Measurements from ENCODE around the gene SKP1.
A peak's percentile ranks its signal among the peaks of the same experiment; 100 is the strongest.

SKP1 gene

GRCh38 chr5:134143944-134144941 is 32.5 kb downstream of the SKP1 start:
- DNase-seq (ENCODE audit: extremely low read depth in 1 of 2, low read depth in 1 of 2), result no peak

- DNase-seq (ENCODE audit: extremely low read depth in 1 of 2, low read depth in 1 of 2), result no peak
Observed at GRCh38 chr5:134143431-134143830, 33.3 kb downstream of the SKP1 start.

DNA sequence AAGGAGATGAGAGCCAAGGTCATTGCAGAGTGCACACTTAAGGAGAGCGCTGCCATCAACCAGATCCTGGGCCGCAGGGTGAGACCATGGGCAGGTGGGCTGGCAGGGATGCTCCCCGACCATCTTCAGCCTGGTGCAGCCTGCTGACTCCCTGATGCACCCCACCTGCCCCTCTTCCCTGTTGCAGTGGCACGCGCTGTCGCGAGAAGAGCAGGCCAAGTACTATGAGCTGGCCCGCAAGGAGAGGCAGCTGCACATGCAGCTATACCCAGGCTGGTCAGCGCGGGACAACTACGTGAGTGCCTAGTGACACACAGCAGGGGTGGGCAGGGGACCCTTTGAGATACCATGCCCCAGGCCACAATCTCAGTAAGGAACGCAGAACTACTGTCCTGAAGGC is 33.9 kb downstream of the SKP1 start:
- no peak for DNase-seq (ENCODE audit: extremely low read depth in 1 of 2, low read depth in 1 of 2)

DNA sequence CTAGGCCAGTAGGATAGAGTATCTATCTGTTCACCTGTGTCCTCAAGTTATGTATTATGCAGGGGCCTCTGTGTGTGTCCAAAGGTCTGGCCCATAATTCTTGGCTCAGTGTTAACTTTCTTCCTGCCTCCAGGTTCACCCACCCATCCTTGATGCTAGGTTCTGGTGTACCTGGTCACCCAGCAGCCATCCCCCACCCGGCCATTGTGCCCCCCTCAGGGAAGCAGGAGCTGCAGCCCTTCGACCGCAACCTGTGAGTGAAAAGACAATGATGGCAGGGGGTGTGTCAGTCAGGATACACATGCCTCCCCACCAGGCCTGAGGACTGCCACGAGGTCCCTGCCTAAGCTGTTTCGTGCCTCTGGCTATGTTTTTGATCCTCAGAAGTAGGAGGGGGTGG is 34.7 kb downstream of the SKP1 start:
- DNase-seq (ENCODE audit: extremely low read depth in 1 of 2, low read depth in 1 of 2), result no peak

DNA sequence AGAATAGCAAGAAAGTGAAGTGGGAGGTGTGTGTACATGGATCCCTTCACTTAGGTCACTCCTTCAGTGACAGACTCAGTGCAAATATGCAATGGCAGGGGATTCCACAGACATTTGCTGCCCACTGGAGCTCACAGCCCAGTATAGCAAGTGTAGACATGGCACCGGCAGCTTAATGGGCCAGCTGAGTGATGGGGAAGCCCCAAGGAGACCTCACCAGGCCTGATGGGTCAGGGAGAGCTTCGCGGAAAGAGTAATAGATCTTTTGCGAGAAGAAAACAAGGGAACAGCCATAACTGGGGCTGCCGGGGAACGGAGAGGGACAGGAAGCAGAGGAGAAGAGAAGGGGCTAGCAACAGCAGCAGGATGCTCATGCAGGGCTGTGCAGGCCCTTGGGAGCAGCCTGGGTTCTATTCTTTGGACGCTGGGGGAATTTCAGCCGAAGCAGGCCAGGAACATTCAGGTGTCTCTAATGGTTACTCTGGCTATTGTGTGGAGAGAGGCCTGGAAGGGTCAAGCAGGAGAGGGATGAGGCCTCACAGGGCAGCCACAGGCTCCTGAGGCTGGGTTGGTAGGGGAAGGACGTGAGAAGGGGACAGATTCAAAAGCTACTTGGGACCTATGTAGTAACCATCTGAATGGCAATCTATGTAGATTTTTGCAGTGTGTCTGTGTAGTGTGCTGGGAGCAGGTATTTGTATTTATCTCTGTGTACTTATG is 35.3 kb downstream of the SKP1 start:
- DNase-seq (ENCODE audit: extremely low read depth in 1 of 2, low read depth in 1 of 2), result no peak

DNA sequence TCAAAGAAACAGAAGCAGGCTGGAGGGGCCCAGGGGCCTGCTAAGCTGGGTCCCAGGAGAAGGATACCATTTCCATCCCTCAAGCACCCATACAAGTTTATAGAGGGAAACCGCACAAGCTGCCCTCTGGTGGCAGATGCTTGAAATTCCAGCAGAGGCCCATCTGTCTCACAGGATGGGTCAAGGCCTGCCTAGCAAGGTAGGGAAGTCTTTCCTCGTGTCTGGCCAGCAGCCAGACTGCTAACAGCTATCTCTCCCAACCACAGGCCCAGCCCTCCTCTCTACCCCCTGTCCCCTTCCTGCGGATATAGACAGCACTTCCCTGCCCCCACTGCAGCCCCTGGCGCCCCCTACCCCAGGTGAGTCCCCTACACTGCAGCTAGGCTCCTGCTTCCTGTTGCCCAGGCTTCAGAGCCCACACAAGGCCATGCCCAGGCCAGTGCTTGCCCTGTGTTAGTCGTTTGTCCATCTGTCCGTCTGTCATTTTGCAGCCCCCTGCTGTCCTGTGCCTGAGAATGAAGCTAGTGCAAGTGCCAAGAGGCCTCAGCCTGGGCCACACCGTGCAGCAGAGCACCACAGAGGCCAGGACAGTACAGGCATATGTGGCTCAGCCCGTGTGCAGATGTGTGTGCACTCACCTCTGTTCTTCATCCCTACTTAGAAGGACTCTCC is 36.1 kb downstream of the SKP1 start:
- no peak for DNase-seq (ENCODE audit: extremely low read depth in 1 of 2, low read depth in 1 of 2)

DNA sequence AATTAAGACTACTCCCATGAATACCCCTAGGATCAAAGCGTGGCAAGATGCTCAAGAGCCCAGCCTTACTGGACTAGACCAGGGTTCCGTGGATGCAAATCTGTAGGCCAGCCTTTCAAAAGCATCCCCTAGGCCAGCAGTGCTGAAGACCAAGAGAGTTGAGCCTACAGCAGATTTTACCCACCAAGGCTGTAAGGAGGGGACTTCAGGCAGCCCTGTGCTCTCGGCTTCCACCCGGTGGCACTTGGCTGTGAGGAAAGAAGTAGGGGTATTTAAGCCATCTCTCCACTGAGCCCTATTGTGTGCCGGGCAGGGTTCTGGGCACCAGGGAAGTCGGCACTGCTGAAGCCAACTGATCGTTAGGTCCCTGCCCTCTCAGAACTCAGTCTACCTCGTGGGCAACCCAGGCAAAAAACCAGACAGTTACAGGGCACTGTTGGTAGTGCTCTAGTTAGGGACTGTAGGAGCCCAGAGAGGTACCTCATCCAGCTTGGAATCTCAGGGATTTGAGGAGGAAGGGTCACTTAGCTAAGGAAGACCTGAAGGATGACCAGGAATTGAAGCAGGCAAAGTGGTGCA is 36.8 kb downstream of the SKP1 start:
- no peak for DNase-seq (ENCODE audit: extremely low read depth in 1 of 2, low read depth in 1 of 2)

DNA sequence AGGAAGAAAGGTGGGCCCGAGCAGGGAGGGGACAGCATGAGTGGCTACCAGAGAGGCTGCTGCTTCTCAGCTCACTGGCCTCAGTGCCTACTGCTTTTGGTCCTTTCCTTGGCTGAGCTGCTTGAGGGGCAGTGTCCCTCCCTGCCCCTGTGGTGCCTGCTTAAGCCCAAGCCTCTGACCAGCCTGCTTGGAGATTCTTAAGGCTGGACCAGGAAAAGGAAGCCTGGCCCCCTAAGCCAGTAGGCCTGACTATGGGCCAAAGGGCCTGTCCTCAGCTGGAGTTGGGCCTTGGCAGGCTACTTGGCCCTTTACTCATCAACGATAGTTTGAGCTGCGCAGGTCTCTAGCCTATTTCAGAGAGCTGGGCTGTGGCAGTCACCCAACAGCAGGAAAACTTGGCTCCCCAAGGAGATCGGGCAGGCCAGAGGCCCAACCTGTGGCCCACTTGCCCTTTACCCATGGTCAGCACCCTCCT is 37.3 kb downstream of the SKP1 start:
- DNase-seq (ENCODE audit: extremely low read depth in 1 of 2, low read depth in 1 of 2), result no peak

GRCh38 chr5:134138416-134139376 is 38.1 kb downstream of the SKP1 start:
- no peak for DNase-seq (ENCODE audit: extremely low read depth in 1 of 2, low read depth in 1 of 2)

DNA sequence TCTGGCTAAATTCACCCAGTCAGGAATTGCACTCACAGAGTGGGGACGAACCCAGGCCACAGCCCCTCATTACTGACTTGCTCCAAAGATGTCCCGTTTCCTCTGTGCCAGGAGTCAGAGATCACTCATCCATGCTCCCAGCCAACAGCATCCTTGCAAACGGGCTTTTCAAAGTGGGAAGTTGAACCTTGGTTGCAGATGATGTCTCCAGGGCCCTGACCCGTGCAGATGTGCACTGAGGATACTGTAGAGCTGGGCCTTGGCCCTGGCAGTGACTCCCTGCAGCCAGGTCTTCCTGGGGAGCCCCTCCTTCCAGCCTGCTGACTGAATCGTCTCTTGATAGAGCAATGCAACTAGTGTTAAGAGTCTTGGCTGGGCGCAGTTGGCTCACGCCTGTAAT is 40.0 kb downstream of the SKP1 start:
- no peak for DNase-seq (ENCODE audit: extremely low read depth in 1 of 2, low read depth in 1 of 2)

GRCh38 chr5:134136221-134136631 is 40.5 kb downstream of the SKP1 start:
- DNase-seq (ENCODE audit: extremely low read depth in 1 of 2, low read depth in 1 of 2), result no peak

DNA sequence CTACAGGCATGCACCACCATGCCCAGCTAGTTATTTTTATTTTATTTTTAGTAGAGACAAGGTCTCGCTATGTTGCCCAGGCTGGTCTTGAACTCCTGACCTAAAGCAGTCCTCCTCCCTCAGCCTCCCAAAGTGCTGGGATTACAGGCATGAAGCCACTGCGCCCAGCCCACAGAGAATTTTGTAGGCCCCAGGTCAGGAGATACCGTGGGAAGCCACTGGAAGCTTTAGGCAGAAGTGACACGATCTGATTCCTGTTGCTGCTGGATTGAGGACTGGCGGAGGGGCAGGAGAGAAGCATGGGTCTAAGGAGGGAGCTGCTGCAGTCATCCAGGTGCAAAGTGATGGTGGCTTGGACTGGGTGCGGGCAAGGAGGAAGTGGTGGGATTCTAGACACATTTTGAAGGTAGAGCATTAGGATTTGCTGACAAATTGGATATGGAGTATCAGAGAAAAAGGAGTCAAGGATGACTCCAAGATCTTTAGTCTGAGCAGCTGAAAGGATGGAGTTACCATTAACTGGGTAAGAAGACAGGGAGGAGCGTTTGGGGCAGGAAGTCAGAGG is 41.6 kb downstream of the SKP1 start:
- DNase-seq (ENCODE audit: extremely low read depth in 1 of 2, low read depth in 1 of 2), result no peak

DNA sequence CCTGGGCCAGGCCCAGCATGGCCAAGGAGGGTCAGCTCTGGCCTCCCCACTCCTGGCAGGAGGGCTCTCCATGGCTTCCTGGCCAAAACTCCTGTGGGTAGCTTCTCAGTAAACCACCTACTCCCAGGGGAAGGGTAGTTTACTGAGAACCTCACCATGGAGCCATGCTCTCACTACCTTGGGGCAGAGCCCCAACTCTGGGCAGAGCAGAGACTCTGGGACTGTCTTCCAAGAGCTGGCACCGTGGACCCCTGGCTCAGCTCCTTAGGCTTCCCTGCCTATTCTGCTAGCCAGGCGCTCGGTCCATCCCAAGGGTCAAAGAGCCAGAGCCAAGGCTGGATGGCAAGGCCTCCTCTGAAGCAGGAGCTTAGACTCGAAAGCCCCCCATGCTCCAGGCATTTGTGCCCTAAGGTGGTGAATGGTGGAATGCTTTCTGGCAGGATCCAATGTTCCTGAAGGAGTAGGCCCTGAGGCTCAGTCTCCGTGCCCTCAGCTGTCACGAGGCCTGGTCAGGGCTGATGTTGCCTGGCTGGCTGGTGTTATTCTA is 42.7 kb downstream of the SKP1 start:
- DNase-seq (ENCODE audit: extremely low read depth in 1 of 2, low read depth in 1 of 2), result no peak

DNA sequence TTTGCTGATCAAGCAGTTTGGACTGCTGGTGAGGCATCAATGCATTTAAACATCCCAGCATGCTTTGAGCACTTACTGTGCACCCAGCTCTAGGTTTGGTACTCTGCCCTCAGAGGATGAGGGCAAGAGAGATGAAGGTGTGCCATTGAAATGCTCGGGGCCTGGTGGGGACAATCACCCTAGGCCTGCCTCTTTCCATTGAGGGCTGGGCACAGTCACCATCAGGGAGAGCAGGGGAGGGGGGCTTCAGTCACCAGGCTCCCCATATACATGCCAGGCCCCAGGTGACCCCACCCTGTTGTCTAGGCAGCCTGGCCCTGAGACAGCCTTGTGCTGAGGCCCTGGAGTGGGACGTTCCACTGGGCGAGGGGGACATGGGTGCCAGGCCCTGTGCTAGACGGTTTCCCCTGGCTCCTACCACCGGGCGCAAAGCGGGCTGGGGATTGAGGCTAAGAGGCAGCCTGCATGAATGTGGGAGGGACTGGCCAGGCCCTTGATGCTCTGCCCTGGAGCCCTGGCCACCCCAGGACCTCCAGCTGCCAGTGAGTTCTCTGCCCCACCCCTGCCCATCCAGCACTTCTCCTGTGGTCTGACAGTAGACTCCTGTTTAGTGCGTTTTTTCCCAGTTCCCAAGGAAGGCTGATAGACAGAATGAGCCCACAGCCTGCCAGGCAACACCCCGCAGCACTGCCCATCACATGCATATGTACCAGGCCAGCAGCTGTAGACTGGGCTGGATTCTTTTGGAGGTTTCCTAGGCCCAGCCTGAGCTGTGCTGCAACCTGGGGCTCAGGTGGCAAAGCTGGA is 43.4 kb downstream of the SKP1 start:
- no peak for DNase-seq (ENCODE audit: extremely low read depth in 1 of 2, low read depth in 1 of 2)

DNA sequence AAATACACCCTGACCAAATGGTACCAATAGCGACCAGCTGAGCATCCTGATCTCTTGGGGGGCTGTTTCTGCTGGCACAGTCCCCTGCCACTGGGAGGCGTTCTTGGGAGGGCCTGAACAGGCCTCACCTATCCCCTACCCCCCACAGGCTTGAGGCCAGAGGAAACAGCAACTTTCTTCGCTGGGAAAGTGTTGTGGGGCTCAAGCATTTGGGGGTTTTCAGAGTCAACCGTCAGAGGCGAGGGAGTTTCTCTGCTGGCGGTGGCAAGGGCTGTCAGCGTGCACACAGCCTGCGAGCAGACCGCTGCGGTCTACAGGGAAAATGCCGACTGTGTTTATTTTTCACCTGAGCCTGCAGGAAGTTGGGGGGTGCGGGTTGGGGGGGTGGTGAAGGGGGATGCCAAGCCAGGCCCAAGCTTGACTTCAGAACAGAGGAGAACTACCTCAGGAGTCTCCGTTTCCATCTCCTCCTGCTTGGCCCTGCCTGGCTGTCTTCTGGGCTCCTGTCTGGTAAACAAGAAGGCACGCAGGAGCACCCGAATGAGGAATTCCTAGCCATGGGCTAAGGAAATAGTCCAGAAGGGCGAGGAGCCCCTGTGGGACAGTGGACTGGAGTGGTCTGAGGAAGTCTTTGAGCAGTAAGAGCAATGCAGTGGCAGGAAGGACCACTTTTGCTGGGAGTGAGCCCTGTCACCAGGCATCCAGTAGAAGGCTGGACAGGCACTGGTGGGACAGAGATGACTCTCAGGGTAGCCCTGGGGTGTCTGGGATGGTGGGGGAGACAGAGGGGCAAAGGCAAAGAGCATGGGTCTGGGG is 44.2 kb downstream of the SKP1 start:
- DNase-seq (ENCODE audit: extremely low read depth in 1 of 2, low read depth in 1 of 2), result peak; percentile 62 to 75

DNA sequence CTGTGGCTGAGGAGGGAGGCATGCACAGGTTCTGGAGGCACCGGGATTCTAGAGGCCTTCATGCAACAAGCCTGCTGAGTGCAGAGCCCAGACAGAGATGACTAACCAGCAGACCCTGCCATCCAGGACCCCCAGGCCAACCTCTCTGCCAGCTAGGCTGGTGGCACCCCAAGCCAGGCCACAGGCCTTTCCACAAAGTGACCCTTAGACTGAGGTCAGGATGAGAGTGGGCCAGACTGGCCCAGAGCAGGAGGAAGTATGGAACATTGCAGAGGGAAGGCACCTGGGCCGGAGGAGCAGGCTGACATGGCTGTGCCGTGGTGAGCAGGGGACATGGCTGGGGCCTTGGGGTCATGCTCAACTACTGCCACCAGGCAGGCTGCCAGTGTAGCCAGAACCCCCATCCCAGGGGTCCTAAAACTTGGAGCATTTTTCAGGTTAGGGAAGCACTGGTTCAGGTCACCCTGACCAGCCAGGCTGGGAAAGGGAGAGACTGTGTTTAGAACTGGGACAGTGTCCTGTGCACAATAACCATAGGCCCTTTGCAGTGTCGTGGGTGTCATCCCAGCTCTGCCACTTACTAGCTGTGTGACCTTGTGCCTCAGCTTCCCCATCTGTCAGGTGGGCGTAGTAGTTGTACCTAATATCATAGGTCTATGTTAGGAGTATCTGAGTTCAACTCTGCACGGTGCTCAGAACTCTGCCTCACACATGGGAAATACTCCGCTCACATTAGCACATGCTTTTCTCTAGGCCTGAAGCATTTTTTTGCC is 45.0 kb downstream of the SKP1 start:
- DNase-seq (ENCODE audit: extremely low read depth in 1 of 2, low read depth in 1 of 2), result no peak

GRCh38 chr5:134131165-134131564 is 45.6 kb downstream of the SKP1 start:
- no peak for DNase-seq (ENCODE audit: extremely low read depth in 1 of 2, low read depth in 1 of 2)

Measured in activated CD8-positive, alpha-beta memory T cell treated with anti-CD3 and anti-CD28 coated beads for 1 hour (primary cell).